Osteocyte (in vitro differentiated cells): Measurements from ENCODE around the gene OR51V1. TPM values are rescaled to one million over a fixed set of nuclear protein-coding genes. Genes with fewer than 3 reads are reported as not detected.

Experiments
- DNase-seq: peaks from one replicate; pipeline ENCODE4 v3.0.0; 2021; ENCODE audit warnings: mixed read lengths; ENCODE audit not compliant: unreplicated experiment; ENCODE audit errors: extremely low spot score
- H3K27ac Mint-ChIP-seq: one replicate; pipeline ENCODE4 v1.8.0; 2021; ENCODE audit warnings: mild to moderate bottlenecking, mixed read lengths; ENCODE audit not compliant: unreplicated experiment
- H3K27me3 Mint-ChIP-seq: one replicate; pipeline ENCODE4 v1.8.0; 2021; ENCODE audit warnings: mixed read lengths; ENCODE audit not compliant: unreplicated experiment
- H3K36me3 Mint-ChIP-seq: one replicate; pipeline ENCODE4 v1.8.0; 2021; ENCODE audit warnings: mixed read lengths; ENCODE audit not compliant: unreplicated experiment
- H3K4me1 Mint-ChIP-seq: one replicate; pipeline ENCODE4 v1.8.0; 2021; ENCODE audit warnings: mixed read lengths; ENCODE audit not compliant: unreplicated experiment
- H3K4me3 Mint-ChIP-seq: one replicate; pipeline ENCODE4 v1.8.0; 2021; ENCODE audit warnings: mild to moderate bottlenecking, moderate library complexity, mixed read lengths; ENCODE audit not compliant: unreplicated experiment
- H3K9me3 Mint-ChIP-seq: one replicate; pipeline ENCODE4 v1.8.0; 2021; ENCODE audit warnings: mixed read lengths; ENCODE audit not compliant: unreplicated experiment
- CTCF ChIP-seq: fragments of 200-600 bp; sonication (generic); IDR thresholded peaks from 2 replicates; pipeline ENCODE4 v1.5.0; 2021; ENCODE audit warnings: antibody characterized with exemption, mild to moderate bottlenecking, moderate library complexity
- total RNA-seq: library from RNA; stranded (reverse); gene quantifications from 2 replicates; pipeline ENCODE4 v1.2.1, GENCODE V29; 2021

OR51V1 gene
- total RNA-seq, 1 donor from 2014 or later: not detected

DNA sequence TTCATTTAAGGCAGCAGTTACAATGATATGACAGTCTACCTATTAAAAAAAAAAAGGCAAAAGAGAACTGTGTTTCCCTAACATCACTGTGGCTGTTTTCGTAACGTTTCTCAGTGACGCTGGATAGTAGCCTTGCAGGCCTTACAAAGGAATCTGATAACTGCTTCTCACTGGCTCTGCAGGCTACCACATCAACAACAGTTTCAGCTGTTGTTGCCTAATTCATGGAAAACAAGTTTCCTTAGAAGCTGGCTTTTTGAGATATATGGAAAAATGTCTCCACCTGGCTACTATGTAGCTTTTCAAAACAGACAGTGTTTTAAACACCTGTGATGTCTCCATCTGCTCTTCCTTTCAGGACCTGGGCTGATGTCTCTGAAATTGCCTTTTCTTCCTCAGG is 3.8 kb downstream of the OR51V1 start:
- TF ChIP-seq CTCF: no peak
- H3K9me3 Mint-ChIP-seq: no peaks in the 10 kb centered on the region
- no peaks in the 10 kb centered on the region for H3K36me3 Mint-ChIP-seq
- H3K4me3 Mint-ChIP-seq: no peak overlapping the region
- H3K4me1 Mint-ChIP-seq: no peaks in the 10 kb centered on the region
- DNase-seq: no peak
- H3K27me3 Mint-ChIP-seq: peaks cover 6% of the 10 kb centered on the region
- H3K27ac Mint-ChIP-seq: no peak overlapping the region

GRCh38 chr11:5196067-5196466 is 4.4 kb downstream of the OR51V1 start:
- H3K4me3 Mint-ChIP-seq: no peak overlapping the region
- no peak overlapping the region for H3K27ac Mint-ChIP-seq
- no peak for DNase-seq
- H3K9me3 Mint-ChIP-seq: no peaks in the 10 kb centered on the region
- H3K4me1 Mint-ChIP-seq: no peaks in the 10 kb centered on the region
- H3K27me3 Mint-ChIP-seq: peaks cover 4% of the 10 kb centered on the region
- no peaks in the 10 kb centered on the region for H3K36me3 Mint-ChIP-seq
- TF ChIP-seq CTCF: no peak

DNA sequence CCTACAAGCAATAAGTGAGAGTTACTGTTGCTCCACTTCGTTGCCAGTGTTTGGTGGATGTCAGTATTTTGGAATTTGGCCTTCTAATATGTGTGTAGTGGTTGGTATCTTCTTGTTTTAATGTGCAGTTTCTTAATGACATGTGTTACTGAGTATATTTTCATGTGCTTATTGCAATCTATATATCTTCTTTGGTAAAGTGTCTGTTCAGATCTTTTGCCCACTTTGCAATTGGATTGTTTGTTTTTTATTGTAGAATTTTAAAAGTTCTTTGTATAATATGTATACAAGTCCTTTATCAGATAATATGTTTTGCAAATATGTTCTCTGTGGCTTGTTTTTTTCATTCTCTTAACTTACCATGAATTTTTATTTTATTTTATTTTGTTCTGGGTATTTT is 7.7 kb downstream of the OR51V1 start:
- Mint-ChIP-seq H3K4me3 (no peak overlapping the region), H3K4me1 (no peaks in the 10 kb centered on the region), H3K9me3 (no peaks in the 10 kb centered on the region), H3K27me3 (no peaks in the 10 kb centered on the region), H3K36me3 (no peaks in the 10 kb centered on the region), H3K27ac (no peak overlapping the region)
- no peak for TF ChIP-seq CTCF
- no peak for DNase-seq

- peaks cover 3% of the 10 kb centered on the region for H3K27me3 Mint-ChIP-seq
- TF ChIP-seq CTCF: no peak
- no peak overlapping the region for H3K27ac Mint-ChIP-seq
- H3K36me3 Mint-ChIP-seq: no peaks in the 10 kb centered on the region
- H3K4me1 Mint-ChIP-seq: no peaks in the 10 kb centered on the region
- DNase-seq: no peak
- no peak overlapping the region for H3K4me3 Mint-ChIP-seq
- H3K9me3 Mint-ChIP-seq: no peaks in the 10 kb centered on the region
These were observed 12.3 kb downstream of the OR51V1 start for GRCh38 chr11:5188201-5188600.

DNA sequence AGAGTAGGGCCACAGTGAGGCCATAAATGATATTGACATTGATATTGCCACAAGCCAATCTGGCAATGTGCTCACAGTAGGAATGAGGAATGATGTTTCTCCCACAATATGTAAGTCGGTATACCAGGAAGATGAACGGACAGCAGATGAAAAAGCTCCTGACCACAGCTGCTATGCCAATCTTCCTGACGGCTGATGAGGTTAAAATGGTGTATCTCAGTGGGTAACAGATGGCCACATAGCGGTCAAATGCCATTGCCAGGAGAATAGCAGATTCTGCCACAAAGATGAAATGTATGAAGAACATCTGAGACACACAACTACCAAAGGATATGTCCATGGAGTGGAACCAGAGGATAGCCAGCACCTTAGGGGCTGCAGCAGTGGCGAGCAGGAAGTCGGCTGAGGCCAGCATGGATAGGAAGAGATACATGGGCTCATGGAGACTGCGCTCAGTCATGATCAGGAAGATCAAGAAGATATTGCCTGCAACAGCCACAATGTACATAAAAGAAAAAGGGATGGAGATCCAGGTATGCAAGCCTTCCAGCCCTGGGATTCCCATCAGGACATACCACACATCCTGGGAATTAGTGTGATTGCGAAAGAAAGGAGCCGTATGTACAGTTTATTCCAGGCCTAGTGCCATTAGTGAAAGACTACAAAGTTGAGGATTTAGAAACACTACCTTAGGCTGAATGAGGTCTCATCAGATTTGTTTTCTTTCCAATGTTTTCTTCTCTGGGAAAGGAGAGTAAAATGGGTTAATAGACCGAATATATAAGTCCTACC is 22.2 kb downstream of the OR51V1 start:
- H3K4me1 Mint-ChIP-seq: no peaks in the 10 kb centered on the region
- H3K4me3 Mint-ChIP-seq: no peak overlapping the region
- H3K9me3 Mint-ChIP-seq: no peaks in the 10 kb centered on the region
- DNase-seq: no peak
- H3K36me3 Mint-ChIP-seq: no peaks in the 10 kb centered on the region
- H3K27ac Mint-ChIP-seq: no peak overlapping the region
- no peak for TF ChIP-seq CTCF
- H3K27me3 Mint-ChIP-seq: peaks cover 2% of the 10 kb centered on the region
